Activated naive CD8-positive, alpha-beta T cell treated with anti-CD3 and anti-CD28 coated beads, Interleukin-2, amount 50 U/mL, for 16 hours (primary cell): ENCODE results near the gene MRC1.
"Not testable (repeated sequence)": the region's sequence is repeated elsewhere in the genome, so short reads cannot be mapped to it uniquely, and the experiment has no call there.

ENCODE experiments used
- DNase-seq: peaks from one replicate; pipeline ENCODE4 v3.0.0-alpha.2; 2020; ENCODE audit warnings: low read depth, low spot score

Gene MRC1

GRCh38 chr10:17905491-17905890 is 96.3 kb downstream of the MRC1 start:
- no peak for DNase-seq

- DNase-seq, result no peak
Observed at GRCh38 chr10:17906002-17906401, 96.9 kb downstream of the MRC1 start.

GRCh38 chr10:17907641-17908040 is 98.5 kb downstream of the MRC1 start:
- no peak for DNase-seq

GRCh38 chr10:17910125-17910789 is 101.1 kb downstream of the MRC1 start:
- no peak for DNase-seq

GRCh38 chr10:17912754-17913153 is 103.6 kb downstream of the MRC1 start:
- DNase-seq, result no peak

- DNase-seq, result no peak
Observed at GRCh38 chr10:17913604-17914003, 104.5 kb downstream of the MRC1 start.

GRCh38 chr10:17914169-17915045 is 105.3 kb downstream of the MRC1 start:
- no peak for DNase-seq

- no peak for DNase-seq
Observed at GRCh38 chr10:17915181-17915580, 106.0 kb downstream of the MRC1 start.

GRCh38 chr10:17918187-17918903 is 109.2 kb downstream of the MRC1 start:
- no peak for DNase-seq

GRCh38 chr10:17921378-17921777 is 112.2 kb downstream of the MRC1 start:
- DNase-seq, result no peak

- no peak for DNase-seq
Observed at GRCh38 chr10:17923728-17924127, 114.6 kb downstream of the MRC1 start.

- no peak for DNase-seq
Observed at GRCh38 chr10:17943033-17943745, 134.0 kb downstream of the MRC1 start.

GRCh38 chr10:17950269-17950668 is 141.1 kb downstream of the MRC1 start:
- not testable (repeated sequence) for DNase-seq

- no peak for DNase-seq
Observed at GRCh38 chr10:17950726-17951125, 141.6 kb downstream of the MRC1 start.

- no peak for DNase-seq
Observed at GRCh38 chr10:17951868-17952371, 142.8 kb downstream of the MRC1 start, which contains the start of gene SLC39A12. Gene SLC39A12 (plus strand): TSS chr10:17951918. CDS start chr10:17953277, 1,359 bp downstream.

- DNase-seq, result not testable (repeated sequence)
Observed at GRCh38 chr10:17954372-17954771, 145.2 kb downstream of the MRC1 start.

- no peak for DNase-seq
Observed at GRCh38 chr10:17954861-17955260, 145.7 kb downstream of the MRC1 start.

GRCh38 chr10:17958049-17958448 is 148.9 kb downstream of the MRC1 start:
- DNase-seq, result no peak

- no peak for DNase-seq
Observed at GRCh38 chr10:17959870-17960269, 150.7 kb downstream of the MRC1 start.
